Measurements from ENCODE around the gene MSH2. TPM values are rescaled to one million over a fixed set of nuclear protein-coding genes. Genes with fewer than 3 reads are reported as not detected.
A peak's percentile ranks its signal among the peaks of the same experiment; 100 is the strongest.

Gene MSH2
- total and polyA plus RNA-seq, 2 of the 13 experiments (the other 11 are each of a cell fraction or from before 2014, with no cell fraction given) = 19.9 to 76.3 TPM

DNA sequence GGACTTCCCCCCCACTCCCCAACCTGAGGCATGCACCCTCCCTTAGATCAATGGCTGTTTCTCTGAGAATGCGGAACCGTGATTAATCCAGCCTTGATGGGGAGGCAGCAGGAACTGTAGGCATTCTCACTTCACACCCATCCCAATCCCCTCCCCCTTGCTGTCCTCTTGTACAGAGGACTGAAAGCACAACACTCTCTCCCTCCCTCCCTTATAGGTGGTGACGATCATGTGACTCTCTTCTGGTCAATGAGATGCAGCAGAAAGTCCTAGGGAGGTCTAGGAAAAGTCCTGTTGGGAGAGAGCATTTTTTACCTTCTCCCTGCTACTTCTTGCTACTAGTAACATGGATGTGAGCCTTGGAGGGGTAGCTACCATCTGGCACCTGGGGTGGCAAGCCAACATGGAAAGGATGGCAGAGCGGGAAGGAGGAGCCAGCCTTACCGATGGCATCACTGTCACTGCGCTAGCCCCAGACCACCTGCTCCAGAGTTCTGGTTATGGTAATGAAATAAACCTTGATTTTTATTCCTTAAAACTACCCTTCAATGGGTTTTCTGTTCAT lies 106.9 kb downstream of the MSH2 start:
- Histone ChIP-seq H3K4me3 (replicated peaks in 1 of 3; ENCODE audit: insufficient read depth in 1 of 3, low read depth in 2 of 3, low read length in 3 of 3) (no peak overlapping the region), H3K9ac (ENCODE audit: insufficient read depth, low read depth, low read length) (no peak overlapping the region), H2AFZ (ENCODE audit: low read length) (no peak overlapping the region), H3K79me2 (ENCODE audit: insufficient read depth, low read length) (no peaks in the 10 kb centered on the region), H3K27me3 (ENCODE audit: control insufficient read depth in 1 of 2, insufficient read depth in 2 of 2, low read length in 2 of 2) (no peaks in the 10 kb centered on the region; a peak in 1 of 5 replicates), H3K4me1 (ENCODE audit: insufficient read depth, low read length) (no peaks in the 10 kb centered on the region), H3K36me3 (replicated peaks in 1 of 2; ENCODE audit: control insufficient read depth in 1 of 2, insufficient read depth in 2 of 2, low read length in 2 of 2) (no peaks in the 10 kb centered on the region), H4K20me1 (ENCODE audit: insufficient read depth, low read length) (no peaks in the 10 kb centered on the region), H3K9me3 (ENCODE audit: low read length) (peaks cover 4% of the 10 kb centered on the region), H3K27ac (ENCODE audit: extremely low read length, insufficient read depth, low read length) (no peak overlapping the region), H3K4me2 (ENCODE audit: low read depth, low read length) (no peak overlapping the region)
- WGBS (ENCODE audit: low lambda C conversion rate) = 70% methylated on average over 6 of the region's 6 CpGs
- ATAC-seq (no peak), DNase-seq (ENCODE audit: low spot score) (no peak), FAIRE-seq (no peak)
- ChIA-PET POLR2A (no interaction called here), CTCF (ENCODE audit: low intra/inter-chr PET ratio, low total read pairs) (no interaction called here)
- TF ChIP-seq HMG20A (CRISPR knock-in tag; IDR thresholded peaks at IDR 0.05; ENCODE audit: borderline replicate concordance) (no peak), TBX3 (IDR thresholded peaks at IDR 0.05; ENCODE audit: borderline replicate concordance) (0 out of 2 replicates have a peak, but pooled peaks have one; percentile 14)
- TF ChIP-seq, protein P1, sequence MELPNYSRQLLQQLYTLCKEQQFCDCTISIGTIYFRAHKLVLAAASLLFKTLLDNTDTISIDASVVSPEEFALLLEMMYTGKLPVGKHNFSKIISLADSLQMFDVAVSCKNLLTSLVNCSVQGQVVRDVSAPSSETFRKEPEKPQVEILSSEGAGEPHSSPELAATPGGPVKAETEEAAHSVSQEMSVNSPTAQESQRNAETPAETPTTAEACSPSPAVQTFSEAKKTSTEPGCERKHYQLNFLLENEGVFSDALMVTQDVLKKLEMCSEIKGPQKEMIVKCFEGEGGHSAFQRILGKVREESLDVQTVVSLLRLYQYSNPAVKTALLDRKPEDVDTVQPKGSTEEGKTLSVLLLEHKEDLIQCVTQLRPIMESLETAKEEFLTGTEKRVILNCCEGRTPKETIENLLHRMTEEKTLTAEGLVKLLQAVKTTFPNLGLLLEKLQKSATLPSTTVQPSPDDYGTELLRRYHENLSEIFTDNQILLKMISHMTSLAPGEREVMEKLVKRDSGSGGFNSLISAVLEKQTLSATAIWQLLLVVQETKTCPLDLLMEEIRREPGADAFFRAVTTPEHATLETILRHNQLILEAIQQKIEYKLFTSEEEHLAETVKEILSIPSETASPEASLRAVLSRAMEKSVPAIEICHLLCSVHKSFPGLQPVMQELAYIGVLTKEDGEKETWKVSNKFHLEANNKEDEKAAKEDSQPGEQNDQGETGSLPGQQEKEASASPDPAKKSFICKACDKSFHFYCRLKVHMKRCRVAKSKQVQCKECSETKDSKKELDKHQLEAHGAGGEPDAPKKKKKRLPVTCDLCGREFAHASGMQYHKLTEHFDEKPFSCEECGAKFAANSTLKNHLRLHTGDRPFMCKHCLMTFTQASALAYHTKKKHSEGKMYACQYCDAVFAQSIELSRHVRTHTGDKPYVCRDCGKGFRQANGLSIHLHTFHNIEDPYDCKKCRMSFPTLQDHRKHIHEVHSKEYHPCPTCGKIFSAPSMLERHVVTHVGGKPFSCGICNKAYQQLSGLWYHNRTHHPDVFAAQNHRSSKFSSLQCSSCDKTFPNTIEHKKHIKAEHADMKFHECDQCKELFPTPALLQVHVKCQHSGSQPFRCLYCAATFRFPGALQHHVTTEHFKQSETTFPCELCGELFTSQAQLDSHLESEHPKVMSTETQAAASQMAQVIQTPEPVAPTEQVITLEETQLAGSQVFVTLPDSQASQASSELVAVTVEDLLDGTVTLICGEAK (IDR thresholded peaks at IDR 0.05) = no peak
- TF ChIP-seq, protein P1 (CRISPR knock-in tag; IDR thresholded peaks at IDR 0.05) = no peak
- in situ Hi-C loops (cut with HindIII; ENCODE audit: extremely low pct_ligation_motif_present, low pct_unique_long_range_greater_than_20kb) = no loop called here
- intact Hi-C loops (cut with micrococcal nuclease; ENCODE audit: unreplicated experiment) = no loop called here
- BruUV-seq (replicated peaks) = no TSS peak
